Smooth muscle cell (in vitro differentiated cells): ENCODE data around the gene EIF4ENIF1. TPM values are rescaled to one million over a fixed set of nuclear protein-coding genes. Genes with fewer than 3 reads are reported as not detected.

Source experiments
- DNase-seq: peaks from one replicate; lab custom pipeline; 2025; ENCODE audit not compliant: unreplicated experiment; lab: John Stamatoyannopoulos, UW
- H2AFZ ChIP-seq: fragments of 200-600 bp; sonication (generic); 2 replicates; pipeline ENCODE4 v1.6.0; 2016; ENCODE audit warnings: antibody characterized with exemption, low read depth, mild to moderate bottlenecking
- H3F3A ChIP-seq: fragments of 200-600 bp; sonication (generic); 2 replicates; pipeline ENCODE4 v1.6.0; 2017; ENCODE audit warnings: antibody characterized with exemption, low read depth
- H3K27ac ChIP-seq: fragments of 200-600 bp; sonication (generic); 2 replicates; pipeline ENCODE4 v1.5.1; 2016; ENCODE audit warnings: low read depth, mild to moderate bottlenecking
- H3K27me3 ChIP-seq: fragments of 200-600 bp; sonication (generic); 2 replicates; pipeline ENCODE4 v1.6.1; 2016; ENCODE audit warnings: low read depth, mild to moderate bottlenecking
- H3K36me3 ChIP-seq: fragments of 200-600 bp; sonication (generic); 2 replicates; pipeline ENCODE4 v1.5.1; 2016; ENCODE audit warnings: low read depth
- H3K4me1 ChIP-seq: fragments of 200-600 bp; sonication (generic); 2 replicates; pipeline ENCODE4 v1.5.1; 2016; ENCODE audit warnings: low read depth
- H3K4me2 ChIP-seq: fragments of 200-600 bp; sonication (generic); 2 replicates; pipeline ENCODE4 v1.6.0; 2016; ENCODE audit warnings: mild to moderate bottlenecking
- H3K4me3 ChIP-seq: fragments of 200-600 bp; sonication (generic); 2 replicates; pipeline ENCODE4 v1.5.1; 2016; ENCODE audit warnings: mild to moderate bottlenecking
- H3K79me2 ChIP-seq: fragments of 200-600 bp; sonication (generic); 2 replicates; pipeline ENCODE4 v1.6.0; 2016; ENCODE audit warnings: low read depth, mild to moderate bottlenecking
- H3K9ac ChIP-seq: fragments of 200-600 bp; sonication (generic); 2 replicates; pipeline ENCODE4 v1.6.0; 2016; ENCODE audit warnings: low read depth
- H3K9me3 ChIP-seq: fragments of 200-600 bp; sonication (generic); replicated peaks from 2 replicates; pipeline ENCODE4 v1.5.1; 2016; ENCODE audit warnings: low read depth
- H4K20me1 ChIP-seq: fragments of 200-600 bp; sonication (generic); 2 replicates; pipeline ENCODE4 v1.6.0; 2016; ENCODE audit warnings: low read depth
- CTCF ChIP-seq: fragments of 200-600 bp; sonication (generic); IDR thresholded peaks from 2 replicates; pipeline ENCODE4 v1.5.1; 2017; ENCODE audit warnings: borderline replicate concordance, mild to moderate bottlenecking, antibody characterized with exemption; ENCODE audit not compliant: insufficient read depth, poor library complexity, severe bottlenecking
- WGBS: methylation state at CpG from one replicate; pipeline ENCODE4 v1.1.7; 2016; ENCODE audit warnings: low lambda C conversion rate; 5-methylcytosine and 5-hydroxymethylcytosine counted together
- polyA plus RNA-seq: library from polyadenylated mRNA; unstranded; fragments of >200 nt; fragmentation: Nextera tagmentation; extraction: Ambion mirVana; gene quantifications from 2 replicates; pipeline ENCODE4 v1.2.1, GENCODE V29; 2016
- total RNA-seq: library from RNA; depleted of rRNA; stranded (reverse); fragments of >200 nt; gene quantifications from 2 replicates; pipeline ENCODE4 v1.2.3, GENCODE V29; 2014

Gene EIF4ENIF1
- total and polyA plus RNA-seq, 2 experiments from 2014 or later: 11.6 to 15.5 TPM

- H3K4me1 ChIP-seq: no peaks in the 10 kb centered on the region
- TF ChIP-seq CTCF: peak; percentile 39
- no peaks in the 10 kb centered on the region for H3K79me2 ChIP-seq
- no peak overlapping the region for H2AFZ ChIP-seq
- no peak overlapping the region for H3K9ac ChIP-seq
- H4K20me1 ChIP-seq: peaks cover 3% of the 10 kb centered on the region
- H3K4me3 ChIP-seq: no peak overlapping the region
- H3K9me3 ChIP-seq: no peaks in the 10 kb centered on the region
- H3K27me3 ChIP-seq: no peaks in the 10 kb centered on the region
- H3K4me2 ChIP-seq: no peak overlapping the region
- peaks cover 17% of the 10 kb centered on the region for H3K36me3 ChIP-seq
- no peak for DNase-seq
- H3F3A ChIP-seq: no peaks in the 10 kb centered on the region
- H3K27ac ChIP-seq: no peak overlapping the region
- 89% methylated on average over 5 of the region's 5 CpGs for WGBS
Measured at GRCh38 chr22:31451709-31452571, 37.7 kb downstream of the EIF4ENIF1 start.

GRCh38 chr22:31449506-31449905, 40.1 kb downstream of the EIF4ENIF1 start:
- no peaks in the 10 kb centered on the region for H3K79me2 ChIP-seq
- no peak for DNase-seq
- no peaks in the 10 kb centered on the region for H3K9me3 ChIP-seq
- H3K36me3 ChIP-seq: peaks cover 16% of the 10 kb centered on the region
- no peak overlapping the region for H3K27ac ChIP-seq
- 96% methylated on average over 4 of the region's 4 CpGs for WGBS
- peaks cover 3% of the 10 kb centered on the region for H4K20me1 ChIP-seq
- no peak overlapping the region for H2AFZ ChIP-seq
- no peaks in the 10 kb centered on the region for H3K27me3 ChIP-seq
- H3K4me1 ChIP-seq: no peaks in the 10 kb centered on the region
- no peak overlapping the region for H3K4me3 ChIP-seq
- no peak for TF ChIP-seq CTCF
- H3F3A ChIP-seq: no peaks in the 10 kb centered on the region
- no peak overlapping the region for H3K4me2 ChIP-seq
- no peak overlapping the region for H3K9ac ChIP-seq

GRCh38 chr22:31448382-31448781, 41.3 kb downstream of the EIF4ENIF1 start:
- no peaks in the 10 kb centered on the region for H3K9me3 ChIP-seq
- H4K20me1 ChIP-seq: peaks cover 3% of the 10 kb centered on the region
- no peak overlapping the region for H3K27ac ChIP-seq
- H3K4me1 ChIP-seq: peaks cover 2% of the 10 kb centered on the region
- no peak overlapping the region for H3K4me2 ChIP-seq
- DNase-seq: no peak
- H3K36me3 ChIP-seq: peaks cover 5% of the 10 kb centered on the region
- no peak overlapping the region for H2AFZ ChIP-seq
- H3K4me3 ChIP-seq: no peak overlapping the region
- no peak overlapping the region for H3K9ac ChIP-seq
- H3K79me2 ChIP-seq: no peaks in the 10 kb centered on the region
- peaks cover 6% of the 10 kb centered on the region for H3F3A ChIP-seq
- TF ChIP-seq CTCF: no peak
- WGBS: 71% methylated on average over 2 of the region's 2 CpGs
- no peaks in the 10 kb centered on the region for H3K27me3 ChIP-seq

GRCh38 chr22:31447337-31447736, 42.3 kb downstream of the EIF4ENIF1 start:
- Histone ChIP-seq H2AFZ (no peak overlapping the region), H3K79me2 (no peaks in the 10 kb centered on the region), H3K9ac (no peak overlapping the region), H3K36me3 (no peaks in the 10 kb centered on the region), H3K4me2 (no peak overlapping the region), H4K20me1 (peaks cover 9% of the 10 kb centered on the region), H3K4me1 (peaks cover 11% of the 10 kb centered on the region), H3K27me3 (no peaks in the 10 kb centered on the region), H3K4me3 (no peak overlapping the region), H3K9me3 (no peaks in the 10 kb centered on the region), H3F3A (peaks cover 9% of the 10 kb centered on the region), H3K27ac (no peak overlapping the region)
- TF ChIP-seq CTCF: no peak
- no peak for DNase-seq
- 98% methylated on average over 3 of the region's 3 CpGs for WGBS
